HepG2 (cell line): ENCODE results near the gene ARL2. TPM values are rescaled to one million over a fixed set of nuclear protein-coding genes. Genes with fewer than 3 reads are reported as not detected.

Source experiments
- AKAP8 ChIP-seq: sonication (generic); formaldehyde crosslinking; IDR thresholded peaks from 2 replicates; pipeline ENCODE4 v1.5.1; 2020; ENCODE audit warnings: mild to moderate bottlenecking, missing genetic modification reagents
- ARID4A ChIP-seq: sonication (generic); formaldehyde crosslinking; IDR thresholded peaks from 2 replicates; pipeline ENCODE4 v1.5.0; 2020; ENCODE audit warnings: mild to moderate bottlenecking, missing genetic modification reagents, borderline replicate concordance
- ARNTL ChIP-seq: sonication (generic); formaldehyde crosslinking; IDR thresholded peaks from 2 replicates; pipeline ENCODE4 v1.4.0; 2020; ENCODE audit warnings: mild to moderate bottlenecking, missing genetic modification reagents
- EHMT2 ChIP-seq: fragments of 200-600 bp; sonication (generic); IDR thresholded peaks from 2 replicates; pipeline ENCODE4 v1.7.0; 2017; ENCODE audit warnings: antibody characterized with exemption, low read depth, low read length, borderline replicate concordance
- FOXM1 ChIP-seq: sonication (generic); formaldehyde crosslinking; IDR thresholded peaks from 2 replicates; pipeline ENCODE4 v1.5.0; 2020; ENCODE audit warnings: missing genetic modification reagents
- GABPB1 ChIP-seq: IDR thresholded peaks from 2 replicates; pipeline ENCODE4 v1.6.1; 2016; ENCODE audit warnings: mild to moderate bottlenecking, missing genetic modification reagents, moderate library complexity, missing compliant biosample characterization
- HDAC2 ChIP-seq: sonication (generic); formaldehyde crosslinking; IDR thresholded peaks from 2 replicates; pipeline ENCODE4 v1.4.0; 2020; ENCODE audit warnings: missing genetic modification reagents
- HNRNPUL1 ChIP-seq: fragments of 200-400 bp; formaldehyde crosslinking; IDR thresholded peaks from 2 replicates; pipeline ENCODE4 v1.6.1; 2017; ENCODE audit warnings: low read depth, mild to moderate bottlenecking, low read length, moderate library complexity
- KAT8 ChIP-seq: IDR thresholded peaks from 2 replicates; pipeline ENCODE4 v1.6.1; 2016; ENCODE audit warnings: missing genetic modification reagents, missing compliant biosample characterization
- NONO ChIP-seq, 2 experiments: fragments of 450-650 bp in 1 of 2; sonication (generic) in 1 of 2; formaldehyde crosslinking in 1 of 2; IDR thresholded peaks in 1 of 2; conservative IDR thresholded peaks in 1 of 2; 2 replicates each; pipeline versions ENCODE4 v1.6.1 to v1.8.0; 2017 to 2022; ENCODE audit warnings: mild to moderate bottlenecking in 1 of 2, missing genetic modification reagents in 1 of 2, moderate library complexity in 1 of 2
- POLR2A ChIP-seq, 2 experiments: IDR thresholded peaks; 2 replicates each; pipeline ENCODE4 v1.6.1; 2011; ENCODE audit warnings: low read depth in 2 of 2, low read length in 2 of 2, mild to moderate bottlenecking in 1 of 2, moderate library complexity in 1 of 2; ENCODE audit not compliant: insufficient read depth in 1 of 2
- SKIL ChIP-seq: sonication (generic); formaldehyde crosslinking; IDR thresholded peaks from 2 replicates; pipeline ENCODE4 v1.8.0; 2022; ENCODE audit warnings: missing genetic modification reagents, mild to moderate bottlenecking, moderate library complexity, borderline replicate concordance
- ZFP62 ChIP-seq: sonication (generic); formaldehyde crosslinking; IDR thresholded peaks from 2 replicates; pipeline ENCODE4 v1.4.0; 2020; ENCODE audit warnings: missing genetic modification reagents
- ZNF136 ChIP-seq: sonication (generic); formaldehyde crosslinking; IDR thresholded peaks from 2 replicates; pipeline ENCODE4 v1.8.1; 2022; ENCODE audit warnings: low read depth, mild to moderate bottlenecking, moderate library complexity, missing genetic modification reagents
- ZNF207 ChIP-seq: fragments of 450-650 bp; IDR thresholded peaks from 2 replicates; pipeline ENCODE4 v1.6.1; 2016; ENCODE audit warnings: antibody characterized with exemption, borderline replicate concordance
- ZNF235 ChIP-seq: sonication (generic); formaldehyde crosslinking; IDR thresholded peaks from 2 replicates; pipeline ENCODE4 v1.8.1; 2023; ENCODE audit warnings: mild to moderate bottlenecking, missing genetic modification reagents, borderline replicate concordance
- ZNF280B ChIP-seq: sonication (generic); formaldehyde crosslinking; IDR thresholded peaks from 2 replicates; pipeline ENCODE4 v1.5.0; 2020; ENCODE audit warnings: missing genetic modification reagents, mild to moderate bottlenecking, borderline replicate concordance
- ZNF562 ChIP-seq: sonication (generic); formaldehyde crosslinking; IDR thresholded peaks from 2 replicates; pipeline ENCODE4 v1.8.0; 2022; ENCODE audit warnings: missing genetic modification reagents, borderline replicate concordance
- ZNF773 ChIP-seq: sonication (generic); formaldehyde crosslinking; IDR thresholded peaks from 2 replicates; pipeline ENCODE4 v1.4.0; 2020; ENCODE audit warnings: missing genetic modification reagents, borderline replicate concordance
- ZNF776 ChIP-seq: sonication (generic); formaldehyde crosslinking; IDR thresholded peaks from 2 replicates; pipeline ENCODE4 v1.4.0; 2020; ENCODE audit warnings: mild to moderate bottlenecking, missing genetic modification reagents
- ZNF879 ChIP-seq: sonication (generic); formaldehyde crosslinking; IDR thresholded peaks from 2 replicates; pipeline ENCODE4 v1.8.1; 2023; ENCODE audit warnings: missing genetic modification reagents
- polyA plus RNA-seq, 8 experiments: library from polyadenylated mRNA; depleted of rRNA in 3 of 8; stranded (reverse) in 7 of 8; unstranded in 1 of 8; fragments of >200 nt; fragmentation: Illumina TruSeq in 4 of 8; extraction: Trizol in 4 of 8; gene quantifications; 2 replicates each; pipeline versions ENCODE4 v1.2.1 to v1.2.3, GENCODE V29; 2011 to 2016; ENCODE audit warnings: low read depth in 4 of 8, missing spikeins in 1 of 8, mixed read lengths in 1 of 8; ENCODE audit not compliant: insufficient read depth in 1 of 8
- total RNA-seq, 5 experiments: library from RNA; depleted of rRNA; stranded (reverse); fragments of >200 nt; fragmentation: Illumina TruSeq; extraction: Trizol; gene quantifications; 2 replicates each; pipeline ENCODE4 v1.2.3, GENCODE V29; 2016; ENCODE audit warnings: low read depth in 1 of 5

ARL2 gene
- total and polyA plus RNA-seq, 2 of the 13 experiments (the other 11 are each of a cell fraction or from before 2014, with no cell fraction given), result 82.9 to 84.4 TPM

GRCh38 chr11:65027213-65028067 lies 13.5 kb downstream of the ARL2 start, which contains the start of gene SNX15 (continued):
- TF ChIP-seq ZNF879 (CRISPR knock-in tag) (no peak), ZNF562 (CRISPR knock-in tag) (no peak), ZNF776 (CRISPR knock-in tag) (no peak), SKIL (no peak), ARID4A (CRISPR knock-in tag) (peak; percentile 79), FOXM1 (no peak), GABPB1 (CRISPR knock-in tag) (peak; percentile 84; the same call in 1 of the 2 replicates), ZNF136 (CRISPR knock-in tag) (peak; percentile 29; the same call in 1 of the 2 replicates), ZNF207 (no peak), HNRNPUL1 (no peak), ARNTL (CRISPR knock-in tag) (no peak), ZNF773 (no peak), POLR2A (IDR thresholded peaks at IDR 0.05; ENCODE audit: insufficient read depth in 1 of 2, low read depth in 2 of 2, low read length in 2 of 2) (peak; percentile 62 to 75), EHMT2 (no peak), NONO (IDR thresholded peaks at IDR 0.05) (no peak), NONO (CRISPR knock-in tag; conservative IDR thresholded peaks at IDR 0.05) (0 out of 2 replicates have a peak, but pooled peaks have one; percentile 38), HDAC2 (peak; percentile 60; the same call in 1 of the 2 replicates), ZFP62 (CRISPR knock-in tag) (no peak), AKAP8 (CRISPR knock-in tag) (peak; percentile 81; the same call in 1 of the 2 replicates), ZNF235 (CRISPR knock-in tag) (peak; percentile 82; the same call in 1 of the 2 replicates), ZNF280B (peak; percentile 95; the same call in 1 of the 2 replicates), KAT8 (peak; percentile 72; the same call in 1 of the 2 replicates)
